Measurements from ENCODE around the gene NARF. TPM values are rescaled to one million over a fixed set of nuclear protein-coding genes. Genes with fewer than 3 reads are reported as not detected.
"Not testable (repeated sequence)": the region's sequence is repeated elsewhere in the genome, so short reads cannot be mapped to it uniquely, and the experiment has no call there.

The NARF gene
- total RNA-seq, 1 donor from 2014 or later, result 64.4 TPM

- Histone ChIP-seq H3K9ac (ENCODE audit: low read length) (no peak overlapping the region), H3K4me1 (ENCODE audit: insufficient read depth, low read length) (peaks cover 8% of the 10 kb centered on the region), H3K27me3 (ENCODE audit: insufficient read depth, low read length) (no peaks in the 10 kb centered on the region), H3K4me2 (ENCODE audit: low read length) (no peak overlapping the region), H3K27ac (ENCODE audit: low read depth, low read length) (no peak overlapping the region), H4K20me1 (ENCODE audit: insufficient read depth, low read length) (peaks cover 55% of the 10 kb centered on the region), H3K36me3 (ENCODE audit: insufficient read depth, low read length) (no peaks in the 10 kb centered on the region), H3K4me3 (ENCODE audit: insufficient read depth, low read depth, low read length) (no peak overlapping the region), H3K9me3 (ENCODE audit: insufficient read depth, low read depth, low read length) (no peaks in the 10 kb centered on the region), H2AFZ (ENCODE audit: low read depth, low read length) (no peak overlapping the region), H3K79me2 (ENCODE audit: insufficient read depth, low read length) (no peaks in the 10 kb centered on the region)
- Mint-ChIP-seq H3K27me3 (ENCODE audit: low read depth, unreplicated experiment) (no peaks in the 10 kb centered on the region), H3K27ac (ENCODE audit: unreplicated experiment) (no peak overlapping the region), H3K36me3 (ENCODE audit: low read depth, unreplicated experiment) (peaks cover 2% of the 10 kb centered on the region), H3K4me3 (ENCODE audit: unreplicated experiment) (no peak overlapping the region), H3K9me3 (ENCODE audit: unreplicated experiment) (no peaks in the 10 kb centered on the region), H3K4me1 (ENCODE audit: low read depth, unreplicated experiment) (peaks cover 7% of the 10 kb centered on the region)
- TF ChIP-seq EZH2 (IDR thresholded peaks at IDR 0.05; ENCODE audit: insufficient read depth, low read length) (no peak), CTCF (IDR thresholded peaks at IDR 0.05; ENCODE audit: insufficient read depth, low read depth, low read length) (no peak)
- FAIRE-seq (no peak), DNase-seq (ENCODE audit: low read depth) (no peak)
Measured at GRCh38 chr17:82410014-82410716, 48.4 kb upstream of the NARF start.

GRCh38 chr17:82411396-82412053, 47.0 kb upstream of the NARF start:
- H2AFZ ChIP-seq (ENCODE audit: low read depth, low read length), result no peak overlapping the region
- no peak for FAIRE-seq
- H3K79me2 ChIP-seq (ENCODE audit: insufficient read depth, low read length), result no peaks in the 10 kb centered on the region
- no peak overlapping the region for H3K4me2 ChIP-seq (ENCODE audit: low read length)
- H3K4me1 ChIP-seq (ENCODE audit: insufficient read depth, low read length), result peaks cover 8% of the 10 kb centered on the region
- H3K27ac ChIP-seq (ENCODE audit: low read depth, low read length), result no peak overlapping the region
- H3K4me3 ChIP-seq (ENCODE audit: insufficient read depth, low read depth, low read length), result no peak overlapping the region
- Mint-ChIP-seq H3K9me3 (ENCODE audit: unreplicated experiment) (no peaks in the 10 kb centered on the region), H3K27me3 (ENCODE audit: low read depth, unreplicated experiment) (no peaks in the 10 kb centered on the region), H3K4me1 (ENCODE audit: low read depth, unreplicated experiment) (peaks cover 7% of the 10 kb centered on the region), H3K36me3 (ENCODE audit: low read depth, unreplicated experiment) (peaks cover 2% of the 10 kb centered on the region), H3K27ac (ENCODE audit: unreplicated experiment) (no peak overlapping the region), H3K4me3 (ENCODE audit: unreplicated experiment) (no peak overlapping the region)
- H4K20me1 ChIP-seq (ENCODE audit: insufficient read depth, low read length), result peaks cover 68% of the 10 kb centered on the region
- H3K27me3 ChIP-seq (ENCODE audit: insufficient read depth, low read length), result no peaks in the 10 kb centered on the region
- no peaks in the 10 kb centered on the region for H3K9me3 ChIP-seq (ENCODE audit: insufficient read depth, low read depth, low read length)
- TF ChIP-seq EZH2 (IDR thresholded peaks at IDR 0.05; ENCODE audit: insufficient read depth, low read length) (no peak), CTCF (IDR thresholded peaks at IDR 0.05; ENCODE audit: insufficient read depth, low read depth, low read length) (no peak)
- no peak for DNase-seq (ENCODE audit: low read depth)
- H3K9ac ChIP-seq (ENCODE audit: low read length), result no peak overlapping the region
- H3K36me3 ChIP-seq (ENCODE audit: insufficient read depth, low read length), result no peaks in the 10 kb centered on the region

- not testable (repeated sequence) for H3K27ac ChIP-seq (ENCODE audit: low read depth, low read length); H3K4me3 Mint-ChIP-seq (ENCODE audit: unreplicated experiment); H3K27me3 ChIP-seq (ENCODE audit: insufficient read depth, low read length); H3K4me3 ChIP-seq (ENCODE audit: insufficient read depth, low read depth, low read length); H3K9ac ChIP-seq (ENCODE audit: low read length); H3K9me3 ChIP-seq (ENCODE audit: insufficient read depth, low read depth, low read length); H3K27me3 Mint-ChIP-seq (ENCODE audit: low read depth, unreplicated experiment); FAIRE-seq; H3K27ac Mint-ChIP-seq (ENCODE audit: unreplicated experiment); H2AFZ ChIP-seq (ENCODE audit: low read depth, low read length); H3K4me1 ChIP-seq (ENCODE audit: insufficient read depth, low read length); H3K36me3 ChIP-seq (ENCODE audit: insufficient read depth, low read length); H3K4me2 ChIP-seq (ENCODE audit: low read length); H3K9me3 Mint-ChIP-seq (ENCODE audit: unreplicated experiment); H3K36me3 Mint-ChIP-seq (ENCODE audit: low read depth, unreplicated experiment); DNase-seq (ENCODE audit: low read depth); H3K4me1 Mint-ChIP-seq (ENCODE audit: low read depth, unreplicated experiment); H3K79me2 ChIP-seq (ENCODE audit: insufficient read depth, low read length)
- peaks cover 66% of the 10 kb centered on the region for H4K20me1 ChIP-seq (ENCODE audit: insufficient read depth, low read length)
Measured at GRCh38 chr17:82412081-82412480, 46.5 kb upstream of the NARF start.
